Lung (tissue), 12 donors: ENCODE data around the gene CAST. TPM values are rescaled to one million over a fixed set of nuclear protein-coding genes. Genes with fewer than 3 reads are reported as not detected.

Source experiments
- ATAC-seq: fragments of 200-7000 bp; cut with Tn5 transposase; one replicate; pipeline ENCODE4 v1.9.1; 2020; ENCODE audit warnings: moderate number of reproducible peaks; ENCODE audit not compliant: insufficient read depth, low FRiP score
- DNase-seq, 3 donors: peaks; one replicate each; pipeline ENCODE4 v3.0.0-alpha.2; 2013 to 2017
- H3K27ac ChIP-seq, 2 donors: one replicate each; pipeline ENCODE4 v1.5.1; 2013; ENCODE audit warnings: mild to moderate bottlenecking in 2 of 2, moderate library complexity in 2 of 2, control low read depth in 1 of 2, inconsistent platforms in 1 of 2, low read depth in 1 of 2, low read length in 1 of 2
- H3K27me3 ChIP-seq, 3 donors: one replicate each; pipeline ENCODE4 v1.5.1; 2013; ENCODE audit warnings: low read length in 2 of 3; ENCODE audit not compliant: control insufficient read depth in 3 of 3, insufficient read depth in 3 of 3
- H3K36me3 ChIP-seq, 4 donors: one replicate each; pipeline ENCODE4 v1.5.1; 2013; ENCODE audit warnings: low read length in 4 of 4, mild to moderate bottlenecking in 1 of 4, moderate library complexity in 1 of 4; ENCODE audit not compliant: control insufficient read depth in 4 of 4, insufficient read depth in 4 of 4
- H3K4me1 ChIP-seq, 5 donors: one replicate each; pipeline ENCODE4 v1.5.1; 2013; ENCODE audit warnings: low read length in 5 of 5, mild to moderate bottlenecking in 2 of 5, moderate library complexity in 1 of 5; ENCODE audit not compliant: control insufficient read depth in 5 of 5, insufficient read depth in 5 of 5
- H3K4me3 ChIP-seq: one replicate; pipeline ENCODE4 v1.5.1; 2013; ENCODE audit warnings: mild to moderate bottlenecking, control low read depth, moderate library complexity
- H3K9ac ChIP-seq, 2 donors: one replicate each; pipeline ENCODE4 v1.5.1; 2013; ENCODE audit warnings: low read length in 2 of 2, control low read depth in 1 of 2; ENCODE audit not compliant: insufficient read depth in 1 of 2
- H3K9me3 ChIP-seq, 4 donors: one replicate each; pipeline ENCODE4 v1.5.1; 2013; ENCODE audit warnings: low read length in 3 of 4, mild to moderate bottlenecking in 1 of 4, moderate library complexity in 1 of 4; ENCODE audit not compliant: control insufficient read depth in 4 of 4, insufficient read depth in 3 of 4
- CTCF ChIP-seq: IDR thresholded peaks from 2 replicates; pipeline ENCODE4 v1.5.1; 2012; ENCODE audit warnings: mild to moderate bottlenecking; ENCODE audit errors: control extremely low read depth, extremely low read depth
- whole genome bisulfite sequencing, 2 donors: extraction: QIAGEN DNeasy Blood & Tissue Kit; methylation state at CpG; one replicate each; pipeline ENCODE4 v1.1.7; 2013; 5-methylcytosine and 5-hydroxymethylcytosine counted together
- polyA plus RNA-seq, 2 donors: library from polyadenylated mRNA; stranded (reverse); fragments of 200-250 nt; gene quantifications; one replicate each; pipeline ENCODE4 v1.2.1, GENCODE V29; 2013
- total RNA-seq, 2 donors: library from RNA; depleted of rRNA in 1 of 2; stranded (reverse); fragments of >200 nt in 1 of 2; gene quantifications; one replicate each; pipeline ENCODE4 v1.2.1, GENCODE V29; 2014 to 2021
- donor health status: control.
- donor health status: control.
- donor health status: Bipolar disorder and iron deficiency.
- donor health status: healthy.
- donor health status: DM: yes; HTN: yes; CAD: no.

CAST gene
- total and polyA plus RNA-seq, 4 donors = 84.8 to 279 (median 184) TPM

GRCh38 chr5:96648023-96648422 is 14.2 kb upstream of the CAST start:
- H3K9ac ChIP-seq = no peak overlapping the region
- H3K27me3 ChIP-seq = no peaks in the 10 kb centered on the region
- H3K9me3 ChIP-seq = no peaks in the 10 kb centered on the region
- H3K27ac ChIP-seq = no peak overlapping the region
- DNase-seq = no peak
- no peaks in the 10 kb centered on the region for H3K36me3 ChIP-seq
- ATAC-seq = no peak
- TF ChIP-seq CTCF = no peak
- H3K4me3 ChIP-seq = no peak overlapping the region
- peaks cover 0 to 25% (median 12%) of the 10 kb centered on the region in 5 donors for H3K4me1 ChIP-seq

GRCh38 chr5:96648593-96648992 is 13.6 kb upstream of the CAST start:
- DNase-seq = peak in 2 of 3 donors; percentile 50 to 58
- no peaks in the 10 kb centered on the region for H3K27me3 ChIP-seq
- WGBS, 2 donors = 37 to 44% methylated on average over 4 of the region's 4 CpGs
- H3K4me1 ChIP-seq = peaks cover 0 to 25% (median 12%) of the 10 kb centered on the region in 5 donors
- H3K4me3 ChIP-seq = no peak overlapping the region
- H3K9me3 ChIP-seq = no peaks in the 10 kb centered on the region
- no peak for ATAC-seq
- H3K36me3 ChIP-seq = no peaks in the 10 kb centered on the region
- no peak for TF ChIP-seq CTCF
- no peak overlapping the region for H3K27ac ChIP-seq
- H3K9ac ChIP-seq = no peak overlapping the region

- Histone ChIP-seq H3K9me3 (no peaks in the 10 kb centered on the region), H3K27ac (peak overlapping the region in 1 of 2 donors; percentile 49), H3K9ac (no peak overlapping the region), H3K4me3 (no peak overlapping the region), H3K27me3 (no peaks in the 10 kb centered on the region), H3K36me3 (no peaks in the 10 kb centered on the region), H3K4me1 (peaks cover 0 to 25% (median 12%) of the 10 kb centered on the region in 5 donors)
- ATAC-seq = no peak
- TF ChIP-seq CTCF = no peak
- WGBS, 2 donors = 66 to 78% methylated on average over 3 of the region's 3 CpGs
- DNase-seq = peak in 2 of 3 donors; percentile 67 to 73
These were observed 12.9 kb upstream of the CAST start for GRCh38 chr5:96649251-96649662.
